ENCODE data around the gene IGF2BP3. TPM values are rescaled to one million over a fixed set of nuclear protein-coding genes. Genes with fewer than 3 reads are reported as not detected.
"Not testable (repeated sequence)": the region's sequence is repeated elsewhere in the genome, so short reads cannot be mapped to it uniquely, and the experiment has no call there.

Gene IGF2BP3
- total RNA-seq, 4 donors from 2014 or later, result 1.1 TPM; not detected in 3

DNA sequence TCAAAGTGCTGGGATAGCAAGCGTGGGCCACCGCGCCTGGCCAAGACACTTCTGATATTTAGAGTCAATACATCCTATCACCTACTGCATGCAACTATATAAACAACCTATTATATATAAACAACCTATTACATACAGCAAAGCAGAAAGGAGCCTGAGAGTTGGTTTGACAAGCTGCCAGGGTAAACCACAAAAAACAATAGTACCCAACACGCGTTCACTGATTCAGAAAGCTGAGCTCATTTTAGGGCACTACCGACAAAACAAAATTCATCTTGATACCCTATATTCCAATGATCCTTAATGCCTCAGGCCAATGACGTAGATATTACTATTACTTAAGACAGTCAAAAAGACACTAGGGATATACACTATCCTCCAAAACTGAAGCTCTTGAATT lies 154.9 kb downstream of the IGF2BP3 start:
- H3K4me3 ChIP-seq, result no peak overlapping the region
- no peaks in the 10 kb centered on the region for H3K27me3 ChIP-seq
- no peak for TF ChIP-seq POLR2A (IDR thresholded peaks at IDR 0.05)
- TF ChIP-seq, protein P1, sequence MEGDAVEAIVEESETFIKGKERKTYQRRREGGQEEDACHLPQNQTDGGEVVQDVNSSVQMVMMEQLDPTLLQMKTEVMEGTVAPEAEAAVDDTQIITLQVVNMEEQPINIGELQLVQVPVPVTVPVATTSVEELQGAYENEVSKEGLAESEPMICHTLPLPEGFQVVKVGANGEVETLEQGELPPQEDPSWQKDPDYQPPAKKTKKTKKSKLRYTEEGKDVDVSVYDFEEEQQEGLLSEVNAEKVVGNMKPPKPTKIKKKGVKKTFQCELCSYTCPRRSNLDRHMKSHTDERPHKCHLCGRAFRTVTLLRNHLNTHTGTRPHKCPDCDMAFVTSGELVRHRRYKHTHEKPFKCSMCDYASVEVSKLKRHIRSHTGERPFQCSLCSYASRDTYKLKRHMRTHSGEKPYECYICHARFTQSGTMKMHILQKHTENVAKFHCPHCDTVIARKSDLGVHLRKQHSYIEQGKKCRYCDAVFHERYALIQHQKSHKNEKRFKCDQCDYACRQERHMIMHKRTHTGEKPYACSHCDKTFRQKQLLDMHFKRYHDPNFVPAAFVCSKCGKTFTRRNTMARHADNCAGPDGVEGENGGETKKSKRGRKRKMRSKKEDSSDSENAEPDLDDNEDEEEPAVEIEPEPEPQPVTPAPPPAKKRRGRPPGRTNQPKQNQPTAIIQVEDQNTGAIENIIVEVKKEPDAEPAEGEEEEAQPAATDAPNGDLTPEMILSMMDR (IDR thresholded peaks at IDR 0.05), result no peak
- H3K4me1 ChIP-seq, result no peaks in the 10 kb centered on the region
- peaks cover 0 to 1% (median 0%) of the 10 kb centered on the region in 3 donors for H3K36me3 ChIP-seq
- H3K27ac ChIP-seq, result no peak overlapping the region
- no peaks in the 10 kb centered on the region for H3K9me3 ChIP-seq
- no peak for DNase-seq

DNA sequence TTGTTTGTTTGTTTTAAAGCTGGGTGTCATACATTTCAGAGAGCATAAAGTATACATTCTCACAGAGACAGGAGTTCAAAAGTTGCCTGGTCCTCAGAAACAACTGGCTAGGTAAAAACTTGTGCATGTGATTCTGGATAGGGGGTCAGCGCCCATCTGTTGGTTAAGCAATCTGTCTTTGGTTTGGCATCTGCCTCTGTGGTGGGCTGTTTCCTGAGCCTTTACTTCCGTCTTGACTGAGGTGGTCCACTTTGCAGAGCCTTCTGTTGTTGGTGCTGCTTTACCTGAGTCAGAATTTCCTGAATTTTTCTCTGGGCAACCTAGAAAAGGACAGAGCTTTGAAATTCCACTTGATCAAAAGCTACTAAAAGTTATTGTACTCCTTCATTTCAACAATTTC lies 158.2 kb downstream of the IGF2BP3 start:
- not testable (repeated sequence) for H3K27me3 ChIP-seq, DNase-seq, H3K4me3 ChIP-seq, H3K4me1 ChIP-seq, H3K9me3 ChIP-seq, H3K27ac ChIP-seq
- H3K36me3 ChIP-seq, result peaks cover 0 to 33% (median 0%) of the 10 kb centered on the region in 3 donors

DNA sequence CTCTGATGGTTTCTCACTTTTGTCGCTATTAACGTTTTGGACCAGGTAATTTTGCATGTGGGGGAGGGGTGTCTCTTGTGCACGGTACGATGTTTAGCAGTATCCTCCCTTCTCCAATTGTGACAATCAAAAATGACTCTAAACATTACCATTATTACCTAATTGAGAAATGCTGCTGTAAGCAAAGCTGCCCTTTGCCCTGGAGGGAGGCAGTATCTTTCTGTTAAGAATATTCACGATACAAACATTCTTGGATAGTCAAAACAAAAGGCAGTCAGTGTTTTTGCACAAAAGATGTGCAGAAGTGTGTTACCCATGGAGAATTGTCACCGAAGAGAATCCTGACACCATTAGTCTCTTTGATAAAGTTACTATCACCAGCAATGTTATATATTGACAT lies 161.5 kb downstream of the IGF2BP3 start:
- Histone ChIP-seq H3K4me1 (no peaks in the 10 kb centered on the region), H3K27ac (no peak overlapping the region), H3K36me3 (peaks cover 0 to 33% (median 0%) of the 10 kb centered on the region in 3 donors), H3K27me3 (no peaks in the 10 kb centered on the region), H3K4me3 (no peak overlapping the region), H3K9me3 (no peaks in the 10 kb centered on the region)
- DNase-seq, result no peak
- TF ChIP-seq, protein P1 (IDR thresholded peaks at IDR 0.05), result no peak
- TF ChIP-seq POLR2A (IDR thresholded peaks at IDR 0.05), result no peak

DNA sequence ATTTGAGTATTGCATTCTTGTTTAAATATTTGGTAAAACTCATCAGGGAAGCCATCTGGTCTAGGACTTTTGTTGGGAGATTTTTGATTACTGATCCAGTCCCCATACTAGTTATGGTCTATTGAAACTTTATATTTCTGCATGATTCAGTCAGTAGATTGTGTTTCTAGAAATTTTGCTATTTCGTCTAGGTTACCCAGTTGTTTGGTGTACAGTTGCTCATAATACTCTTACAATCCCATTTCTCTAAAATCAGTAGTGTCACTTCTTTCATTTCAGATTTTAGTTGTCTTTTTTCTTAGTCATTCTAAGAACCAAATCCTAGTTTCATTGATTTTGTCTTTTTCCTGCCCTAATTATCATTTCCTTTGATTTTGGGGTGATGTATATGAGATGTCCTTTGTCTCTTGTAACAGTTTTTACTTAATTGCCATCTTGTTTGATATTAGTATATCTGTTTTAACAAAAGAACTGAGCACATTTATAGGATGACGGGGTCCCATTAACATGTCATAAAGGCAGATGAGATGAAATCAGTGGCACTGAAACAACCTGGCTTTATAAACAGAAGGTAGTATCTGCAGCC lies 163.3 kb downstream of the IGF2BP3 start:
- DNase-seq, result no peak
- no peak for TF ChIP-seq POLR2A (IDR thresholded peaks at IDR 0.05)
- TF ChIP-seq, protein P1 (IDR thresholded peaks at IDR 0.05), result no peak
- no peak overlapping the region for H3K4me3 ChIP-seq

DNA sequence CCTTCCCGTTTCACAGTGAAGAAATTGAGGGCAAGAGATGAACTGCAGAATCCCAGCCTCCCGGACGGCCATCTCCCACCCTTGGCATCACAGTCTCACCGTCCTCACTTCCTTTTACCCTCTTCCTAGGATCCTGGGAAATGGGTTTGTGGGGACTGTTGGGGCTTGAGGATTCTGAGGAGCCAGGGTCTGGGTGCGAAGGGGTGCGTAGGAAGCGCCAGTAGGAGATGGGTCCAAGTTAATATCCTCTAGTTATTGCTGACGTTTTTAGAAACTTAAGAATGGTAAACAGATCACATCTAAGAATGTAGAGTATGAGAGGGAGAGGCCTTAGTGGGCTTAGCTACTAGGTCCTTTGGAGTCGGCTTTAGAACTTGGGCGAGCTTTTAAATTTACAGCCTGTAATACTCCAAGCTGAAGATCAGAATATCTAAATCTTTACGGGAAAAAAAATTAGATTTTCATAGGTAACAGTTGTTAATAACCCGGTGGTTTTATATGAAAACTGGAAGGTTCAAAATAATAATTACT lies 170.5 kb downstream of the IGF2BP3 start:
- Histone ChIP-seq H3K36me3 (peaks cover 0 to 12% (median 0%) of the 10 kb centered on the region in 3 donors), H3K9me3 (no peaks in the 10 kb centered on the region), H3K4me3 (peak overlapping the region; percentile 74 to 84 (median 76)), H3K27me3 (no peaks in the 10 kb centered on the region), H3K4me1 (peaks cover 0 to 32% (median 9%) of the 10 kb centered on the region in 4 donors), H3K27ac (peak overlapping the region; percentile 61 to 89 (median 78))
- no peak for TF ChIP-seq POLR2A (IDR thresholded peaks at IDR 0.05)
- TF ChIP-seq, protein P1 (IDR thresholded peaks at IDR 0.05), result no peak
- no peak for DNase-seq

More for the DNA sequence above, 163.3 kb downstream of the IGF2BP3 start:
- no peaks in the 10 kb centered on the region for H3K27me3 ChIP-seq
- H3K27ac ChIP-seq, result no peak overlapping the region
- H3K9me3 ChIP-seq, result no peaks in the 10 kb centered on the region
- peaks cover 0 to 12% (median 0%) of the 10 kb centered on the region in 4 donors for H3K4me1 ChIP-seq
- H3K36me3 ChIP-seq, result peaks cover 0 to 43% (median 0%) of the 10 kb centered on the region in 3 donors
